KBM-7 (cell line): ENCODE results near the gene CDH23.

Source experiments
- DNase-seq: peaks from one replicate; pipeline ENCODE4 v3.0.0-alpha.2; 2015
- in situ Hi-C: fragments of 300-500 bp; cut with MboI; formaldehyde crosslinking; loops from 2 replicates; pipeline ENCODE4 v1.14.3; 2020; ENCODE audit warnings: low sequenced_read_pairs, low pct_unique_long_range_greater_than_20kb, mixed read lengths

Gene CDH23

GRCh38 chr10:71632200-71632820, 235.6 kb downstream of the CDH23 start:
- no peak for DNase-seq
- in situ Hi-C loops, result no loop called here

DNA sequence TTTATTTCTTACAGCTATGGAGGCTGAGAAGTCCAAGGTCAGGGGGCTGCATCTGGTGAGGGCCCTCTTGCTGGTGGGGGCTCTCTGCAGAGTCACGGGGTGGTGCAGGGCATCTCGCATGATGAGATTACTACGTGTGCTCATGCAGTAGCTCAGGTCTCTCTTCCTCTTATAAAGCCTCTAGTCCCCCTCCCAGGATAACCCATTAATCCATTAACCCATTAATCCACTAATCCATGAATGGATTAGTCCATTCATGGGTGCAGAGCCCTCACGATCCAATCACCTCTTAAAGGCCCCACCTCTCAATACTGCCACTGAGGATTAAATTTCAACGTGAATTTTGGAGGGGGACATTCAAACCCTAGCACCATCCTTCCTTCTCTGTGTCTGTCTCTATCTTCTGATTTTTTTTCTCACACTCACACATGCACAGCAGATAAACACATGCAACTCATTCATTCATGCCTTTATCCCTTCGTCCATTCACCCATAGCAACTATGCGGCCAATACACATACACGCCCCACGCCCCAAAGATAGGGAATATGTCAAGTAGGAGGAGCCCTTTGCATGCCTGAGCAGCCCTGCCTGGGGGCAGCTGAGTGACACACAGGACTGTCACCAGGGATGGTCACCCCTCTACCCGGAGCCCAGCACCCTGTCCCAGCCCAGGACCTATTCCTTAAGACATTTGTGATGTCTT, 236.3 kb downstream of the CDH23 start:
- in situ Hi-C loops, result no loop called here
- DNase-seq, result no peak

- in situ Hi-C loops, result no loop called here
These were observed 237.2 kb downstream of the CDH23 start for GRCh38 chr10:71633920-71634319.

DNA sequence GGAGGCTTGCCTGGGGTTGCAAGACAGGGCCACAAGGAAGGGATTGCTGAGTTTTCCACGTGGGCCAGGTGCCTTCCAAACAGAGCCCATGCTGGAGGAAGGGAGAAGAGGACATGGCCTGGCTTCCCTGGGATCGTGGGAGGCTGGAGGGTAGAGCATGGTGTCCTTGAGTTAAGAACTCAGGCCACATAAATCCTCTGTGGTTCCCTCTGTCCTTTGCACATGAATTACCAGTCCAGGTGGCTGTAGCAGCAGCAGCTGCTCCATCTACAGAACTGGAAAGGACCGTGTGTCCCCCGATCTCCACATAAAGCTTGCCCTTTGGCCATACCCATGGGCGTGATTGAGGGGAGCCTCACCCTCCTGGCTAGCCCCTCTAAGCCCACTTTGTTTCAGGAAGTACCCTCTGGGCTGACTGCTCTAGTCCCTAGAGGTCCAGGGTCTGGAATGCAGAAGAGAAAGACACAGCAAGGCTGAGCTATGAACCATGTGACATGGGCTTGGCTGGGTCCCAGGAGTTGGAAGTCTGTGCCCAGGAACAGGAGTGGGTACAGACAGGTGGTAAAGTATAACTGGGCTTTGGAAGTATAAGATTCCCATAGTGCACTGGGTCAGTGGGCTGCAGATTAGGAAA, 237.9 kb downstream of the CDH23 start:
- no peak for DNase-seq
- in situ Hi-C loops, result no loop called here

More at GRCh38 chr10:71633920-71634319, 237.2 kb downstream of the CDH23 start:
- no peak for DNase-seq

DNA sequence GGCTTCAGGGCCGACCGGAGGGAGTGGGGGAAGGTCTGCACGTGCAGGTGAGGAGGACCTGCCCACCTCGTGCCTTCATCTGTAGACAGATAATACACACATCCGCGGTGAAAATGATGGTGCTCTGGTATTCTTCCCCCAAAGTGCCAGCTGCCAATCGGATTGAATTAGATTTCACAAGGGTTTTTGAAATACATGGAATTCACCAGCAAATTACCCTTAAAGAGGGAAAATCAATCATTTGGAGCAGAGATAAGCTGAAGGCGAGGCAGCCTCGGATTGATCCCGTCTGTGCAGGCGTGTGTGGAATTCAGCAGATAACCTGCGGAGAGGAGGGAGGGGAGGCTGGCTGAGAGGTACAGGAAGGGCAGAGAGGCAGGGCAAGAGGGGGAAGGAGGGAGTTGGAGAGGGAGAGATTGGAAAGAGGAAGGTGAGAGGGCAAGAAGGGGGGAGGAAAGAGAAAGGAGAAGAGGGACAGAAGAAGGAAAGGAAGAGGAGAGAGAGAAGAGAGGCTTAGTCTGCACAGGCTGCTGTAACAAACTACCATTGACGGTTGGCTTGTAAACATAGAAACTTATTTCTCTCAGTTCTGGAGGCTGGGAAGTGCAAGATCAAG, 238.6 kb downstream of the CDH23 start:
- peak; percentile 34 for DNase-seq
- in situ Hi-C loops, result no loop called here

DNA sequence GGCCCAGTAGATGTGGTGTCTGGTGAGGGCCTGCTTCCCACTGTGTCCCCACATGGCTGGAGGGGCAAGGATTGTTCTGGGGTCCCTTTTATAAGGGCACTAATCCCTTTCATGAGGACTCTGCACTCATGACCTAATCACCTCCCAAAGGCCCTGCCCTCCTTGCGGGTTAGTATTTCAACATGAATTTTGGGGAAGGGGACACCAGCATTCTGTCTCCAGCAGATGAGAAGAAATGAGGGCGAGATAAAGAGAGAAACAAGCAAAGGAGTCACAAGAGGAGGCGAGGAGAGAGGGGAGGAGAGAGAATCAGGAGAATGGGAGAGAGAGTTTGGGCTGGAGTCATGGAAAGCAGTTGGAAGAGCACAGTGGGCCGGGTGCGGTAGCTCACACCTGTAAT, 239.1 kb downstream of the CDH23 start:
- no peak for DNase-seq
- in situ Hi-C loops, result no loop called here

DNA sequence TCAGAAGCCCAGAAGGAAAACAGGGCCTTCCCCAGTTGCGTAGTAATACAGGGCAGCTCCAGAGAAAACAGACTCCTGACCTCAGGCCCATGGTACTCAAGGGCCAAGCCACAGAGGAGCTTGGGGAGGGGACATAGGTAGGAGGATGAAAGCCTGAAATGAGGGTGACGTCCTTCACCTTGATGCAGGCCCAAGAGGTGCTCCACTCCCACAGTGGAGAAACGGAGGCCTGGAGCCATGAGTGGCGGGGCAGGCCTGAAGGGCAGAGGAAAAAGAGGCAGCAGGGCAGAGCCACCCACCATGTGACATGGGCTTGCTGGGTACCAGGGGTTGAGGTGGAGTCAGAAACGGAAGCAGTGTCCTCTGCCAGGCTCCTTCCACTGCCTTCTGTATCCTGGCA, 239.9 kb downstream of the CDH23 start:
- in situ Hi-C loops, result no loop called here
- DNase-seq, result no peak

GRCh38 chr10:71637305-71637704, 240.6 kb downstream of the CDH23 start:
- no peak for DNase-seq
- in situ Hi-C loops, result no loop called here

GRCh38 chr10:71638064-71638821, 241.5 kb downstream of the CDH23 start:
- DNase-seq, result peak; percentile 27
- in situ Hi-C loops, result no loop called here

- DNase-seq, result peak; percentile 68
- in situ Hi-C loops, result no loop called here
These were observed 242.4 kb downstream of the CDH23 start for GRCh38 chr10:71638822-71639719.

DNA sequence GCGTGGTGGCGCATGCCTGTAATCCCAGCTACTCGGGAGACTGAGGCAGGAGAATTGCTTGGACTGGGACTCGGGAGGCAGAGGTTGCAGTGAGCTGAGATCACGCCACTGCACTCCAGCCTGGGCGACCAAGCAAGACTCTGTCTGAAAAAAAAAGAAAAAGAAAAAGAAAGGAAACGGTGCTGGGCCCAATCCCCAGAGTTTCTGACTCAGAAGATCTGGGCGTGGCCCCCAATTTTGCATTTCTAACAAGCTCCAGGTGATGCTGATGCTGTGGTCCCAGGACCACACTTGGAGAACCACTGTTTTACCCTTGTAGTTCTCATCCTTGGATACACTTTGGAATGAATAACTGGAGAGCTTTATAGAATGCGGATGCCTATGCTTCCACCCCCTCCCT, 243.9 kb downstream of the CDH23 start:
- no peak for DNase-seq
- in situ Hi-C loops, result no loop called here

GRCh38 chr10:71641449-71641848, 244.7 kb downstream of the CDH23 start:
- in situ Hi-C loops, result no loop called here

DNA sequence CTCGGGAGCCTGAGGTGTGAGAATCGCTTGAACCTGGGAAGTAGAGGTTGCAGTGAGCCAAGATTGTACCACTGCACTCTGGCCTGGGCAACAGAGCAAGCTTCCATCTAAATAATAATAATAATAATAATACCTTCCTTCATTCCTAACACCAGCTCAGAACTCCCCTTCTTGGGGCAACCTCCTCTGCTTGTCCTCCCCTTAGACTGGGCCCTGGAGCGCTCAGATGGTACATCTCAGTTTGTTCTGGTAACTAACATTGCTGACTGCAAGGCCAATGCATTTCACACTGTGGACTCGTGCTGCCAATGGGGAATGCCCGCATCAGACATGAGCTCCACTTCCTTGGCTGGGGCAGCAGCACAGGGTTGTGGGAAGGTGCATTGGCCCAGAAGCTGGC, 245.3 kb downstream of the CDH23 start:
- DNase-seq, result no peak
- in situ Hi-C loops, result no loop called here

More at GRCh38 chr10:71641449-71641848, 244.7 kb downstream of the CDH23 start:
- no peak for DNase-seq

DNA sequence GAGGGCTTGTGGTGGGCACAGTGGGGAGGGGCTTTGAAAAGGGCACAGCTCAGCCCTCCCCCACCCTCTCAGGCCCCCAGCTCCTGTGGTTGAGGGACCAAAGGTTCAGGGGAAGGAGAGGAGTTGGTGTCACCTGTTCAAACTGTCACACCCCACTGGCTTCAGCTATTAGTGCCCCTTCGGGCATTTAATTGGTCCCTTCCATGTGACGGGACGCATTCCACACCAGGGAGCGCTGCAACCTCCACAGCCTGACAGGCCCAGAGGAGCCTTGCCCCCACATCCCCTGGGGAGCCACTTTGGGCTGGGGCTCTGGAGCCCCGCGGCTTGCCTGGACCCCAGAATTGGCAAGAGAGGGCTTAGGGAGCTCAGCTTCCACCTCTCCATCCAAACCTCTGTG, 247.2 kb downstream of the CDH23 start:
- no peak for DNase-seq
- in situ Hi-C loops, result no loop called here

- in situ Hi-C loops, result no loop called here
- no peak for DNase-seq
These were observed 247.8 kb downstream of the CDH23 start for GRCh38 chr10:71644307-71645180.

DNA sequence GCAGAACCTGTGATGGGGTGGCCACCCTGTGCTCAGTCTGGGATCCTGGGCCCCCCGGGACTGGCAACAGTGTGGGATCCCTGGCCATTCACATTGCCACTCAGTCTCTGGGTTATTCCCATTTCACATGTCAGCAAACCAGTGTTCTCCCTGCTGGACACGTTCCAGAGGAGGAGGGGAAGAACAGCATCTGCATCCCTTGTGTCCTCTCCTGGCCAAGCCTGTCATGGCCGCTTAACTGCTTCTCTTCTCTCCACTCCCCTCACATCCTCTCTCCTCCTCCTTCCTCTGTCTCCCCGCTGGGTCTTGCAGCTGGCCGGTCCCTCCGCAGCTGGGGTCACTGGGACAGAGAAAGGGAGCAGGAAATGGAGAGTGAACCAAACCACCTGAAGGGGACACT, 248.5 kb downstream of the CDH23 start:
- in situ Hi-C loops, result no loop called here
- no peak for DNase-seq

DNA sequence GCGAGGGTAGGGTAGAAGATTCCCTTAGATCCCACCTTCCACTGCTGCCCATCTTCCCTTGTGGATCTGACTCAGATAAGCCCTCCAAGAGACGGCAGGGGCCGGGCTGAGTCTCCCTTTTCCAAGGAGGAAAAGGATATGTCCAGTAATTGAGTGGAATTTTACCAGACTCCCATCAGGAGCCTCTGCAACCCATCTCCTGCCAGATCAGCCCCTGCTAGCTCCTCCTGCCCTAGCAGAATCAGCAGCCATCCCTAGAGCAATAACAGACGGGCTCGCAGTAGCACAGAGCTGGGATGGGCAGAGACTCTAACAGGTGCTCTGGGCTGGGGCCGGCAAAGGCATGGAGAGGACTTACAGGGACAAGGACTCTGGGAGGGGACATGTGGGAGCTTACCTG, 249.3 kb downstream of the CDH23 start:
- no peak for DNase-seq
- in situ Hi-C loops, result no loop called here
